Liver (tissue), 9 donors: ENCODE results near the gene VWA7. TPM values are rescaled to one million over a fixed set of nuclear protein-coding genes. Genes with fewer than 3 reads are reported as not detected.

Source experiments
- DNase-seq: peaks from one replicate; pipeline ENCODE4 v3.0.0-alpha.2; 2017; ENCODE audit warnings: low spot score
- H3K27ac ChIP-seq, 2 donors: one replicate each; pipeline ENCODE4 v1.7.0; 2013; ENCODE audit warnings: inconsistent platforms in 2 of 2, low read length in 2 of 2, control low read depth in 1 of 2, low read depth in 1 of 2, mild to moderate bottlenecking in 1 of 2
- H3K27me3 ChIP-seq, 4 donors: one replicate each; pipeline versions ENCODE4 v1.6.1 to v1.7.0; 2013; ENCODE audit warnings: low read length in 3 of 4, inconsistent platforms in 1 of 4, mild to moderate bottlenecking in 1 of 4, moderate library complexity in 1 of 4; ENCODE audit not compliant: control insufficient read depth in 4 of 4, insufficient read depth in 4 of 4
- H3K36me3 ChIP-seq, 4 donors: one replicate each; pipeline versions ENCODE4 v1.6.1 to v1.7.0; 2013; ENCODE audit warnings: low read length in 3 of 4, mild to moderate bottlenecking in 3 of 4, low read depth in 1 of 4, moderate library complexity in 1 of 4; ENCODE audit not compliant: control insufficient read depth in 4 of 4, insufficient read depth in 3 of 4
- H3K4me1 ChIP-seq, 4 donors: one replicate each; pipeline versions ENCODE4 v1.6.1 to v1.7.0; 2013; ENCODE audit warnings: low read length in 3 of 4, mild to moderate bottlenecking in 3 of 4, moderate library complexity in 1 of 4; ENCODE audit not compliant: control insufficient read depth in 4 of 4, insufficient read depth in 4 of 4
- H3K4me3 ChIP-seq, 3 donors: one replicate each; pipeline versions ENCODE4 v1.6.1 to v1.7.0; 2013; ENCODE audit warnings: low read length in 3 of 3, control low read depth in 1 of 3, low read depth in 1 of 3, mild to moderate bottlenecking in 1 of 3
- H3K9ac ChIP-seq, 2 donors: one replicate each; pipeline ENCODE4 v1.7.0; 2013; ENCODE audit warnings: low read length in 2 of 2, mild to moderate bottlenecking in 2 of 2, moderate library complexity in 2 of 2, control low read depth in 1 of 2, low read depth in 1 of 2
- H3K9me3 ChIP-seq, 4 donors: one replicate each; pipeline versions ENCODE4 v1.6.1 to v1.7.0; 2013; ENCODE audit warnings: low read length in 3 of 4; ENCODE audit not compliant: control insufficient read depth in 4 of 4
- EGR1 ChIP-seq, 2 donors: IDR thresholded peaks; 2 replicates each; pipeline ENCODE4 v1.6.1; 2016 to 2018; ENCODE audit warnings: antibody characterized with exemption in 2 of 2, low read depth in 2 of 2
- FOXA1 ChIP-seq: IDR thresholded peaks from 2 replicates; pipeline ENCODE4 v1.6.1; 2016; ENCODE audit warnings: antibody characterized with exemption
- FOXA2 ChIP-seq: IDR thresholded peaks from 2 replicates; pipeline ENCODE4 v1.6.1; 2016; ENCODE audit warnings: antibody characterized with exemption
- HNF4A ChIP-seq, 2 donors: conservative IDR thresholded peaks; 2 replicates each; pipeline ENCODE4 v1.6.1; 2016; ENCODE audit warnings: antibody characterized with exemption in 2 of 2, mild to moderate bottlenecking in 2 of 2
- HNF4G ChIP-seq: IDR thresholded peaks from 2 replicates; pipeline ENCODE4 v1.6.1; 2016; ENCODE audit warnings: antibody characterized with exemption
- JUND ChIP-seq, 2 donors: IDR thresholded peaks; 2 replicates each; pipeline ENCODE4 v1.6.1; 2016; ENCODE audit warnings: antibody characterized with exemption in 2 of 2
- NR2F2 ChIP-seq: IDR thresholded peaks from 2 replicates; pipeline ENCODE4 v1.6.1; 2016; ENCODE audit warnings: antibody characterized with exemption
- RAD21 ChIP-seq, 2 donors: IDR thresholded peaks; 2 replicates each; pipeline ENCODE4 v1.6.1; 2016; ENCODE audit warnings: antibody characterized with exemption in 2 of 2, mild to moderate bottlenecking in 2 of 2
- RXRA ChIP-seq, 2 donors: IDR thresholded peaks; 2 replicates each; pipeline ENCODE4 v1.6.1; 2017 to 2018; ENCODE audit warnings: antibody characterized with exemption in 2 of 2, mild to moderate bottlenecking in 1 of 2
- SP1 ChIP-seq: IDR thresholded peaks from 2 replicates; pipeline ENCODE4 v1.6.1; 2018; ENCODE audit warnings: antibody characterized with exemption, mild to moderate bottlenecking
- TAF1 ChIP-seq: conservative IDR thresholded peaks from 2 replicates; pipeline ENCODE4 v1.6.1; 2016; ENCODE audit warnings: antibody characterized with exemption, mild to moderate bottlenecking
- YY1 ChIP-seq: IDR thresholded peaks from 2 replicates; pipeline ENCODE4 v1.6.1; 2016; ENCODE audit warnings: antibody characterized with exemption, mild to moderate bottlenecking
- WGBS: extraction: QIAGEN DNeasy Blood & Tissue Kit; methylation state at CpG from one replicate; pipeline ENCODE4 v1.1.7; 2013; 5-methylcytosine and 5-hydroxymethylcytosine counted together
- polyA plus RNA-seq, 2 donors: library from polyadenylated mRNA; stranded (reverse) in 1 of 2; unstranded in 1 of 2; fragments of 200-250 nt in 1 of 2; fragments of >200 nt in 1 of 2; fragmentation: Nextera tagmentation in 1 of 2; extraction: Ambion mirVana in 1 of 2; gene quantifications; one replicate each; pipeline versions ENCODE4 v1.2.1 to v1.2.3, GENCODE V29; 2013 to 2015
- total RNA-seq, 2 donors: library from RNA; depleted of rRNA; stranded (reverse); fragments of >200 nt; gene quantifications; one replicate each; pipeline ENCODE4 v1.2.3, GENCODE V29; 2014
- TF ChIP-seq, protein P1 (sequence below): IDR thresholded peaks from 2 replicates; pipeline ENCODE4 v1.6.1; 2016; ENCODE audit warnings: antibody characterized with exemption
- TF ChIP-seq, protein P2 (sequence below): fragments of 150-350 bp; IDR thresholded peaks from 2 replicates; pipeline ENCODE4 v1.5.1; 2017; ENCODE audit warnings: improper control_type of control experiment, low read depth, low read length; ENCODE audit not compliant: missing input control
- TF ChIP-seq, protein P3 (sequence below): IDR thresholded peaks from 2 replicates; pipeline ENCODE4 v1.6.1; 2016; ENCODE audit warnings: antibody characterized with exemption, mild to moderate bottlenecking
- TF ChIP-seq, protein P4 (sequence below): IDR thresholded peaks from 2 replicates; pipeline ENCODE4 v1.6.1; 2016; ENCODE audit warnings: antibody characterized with exemption
- TF ChIP-seq, protein P5 (sequence below): IDR thresholded peaks from 2 replicates; pipeline ENCODE4 v1.6.1; 2016; ENCODE audit warnings: antibody characterized with exemption
- donor health status: healthy.
- donor health status: healthy.
- donor health status: healthy.
- donor health status: healthy.
- donor health status: healthy.

Gene VWA7
- total and polyA plus RNA-seq, 4 donors, result 0.17 to 2.0 (median 0.92) TPM

GRCh38 chr6:31723245-31723979 lies 53.7 kb downstream of the VWA7 start, which contains the start of gene MPIG6B:
TSS of gene MPIG6B (plus strand) at chr6:31723373. CDS start at chr6:31723384, 11 bp downstream.
- 85% methylated on average over 46 of the region's 46 CpGs for WGBS
- Histone ChIP-seq H3K9ac (no peak within 1 kb of the TSS), H3K4me1 (peaks cover 0 to 6% (median 1%) of the 10 kb centered on the region in 4 donors), H3K4me3 (no peak within 1 kb of the TSS), H3K9me3 (no peaks in the 10 kb centered on the region), H3K27me3 (no peaks in the 10 kb centered on the region), H3K36me3 (peaks cover 0 to 8% (median 2%) of the 10 kb centered on the region in 4 donors), H3K27ac (no peak within 1 kb of the TSS)
- DNase-seq, result no peak
- TF ChIP-seq, protein P1, sequence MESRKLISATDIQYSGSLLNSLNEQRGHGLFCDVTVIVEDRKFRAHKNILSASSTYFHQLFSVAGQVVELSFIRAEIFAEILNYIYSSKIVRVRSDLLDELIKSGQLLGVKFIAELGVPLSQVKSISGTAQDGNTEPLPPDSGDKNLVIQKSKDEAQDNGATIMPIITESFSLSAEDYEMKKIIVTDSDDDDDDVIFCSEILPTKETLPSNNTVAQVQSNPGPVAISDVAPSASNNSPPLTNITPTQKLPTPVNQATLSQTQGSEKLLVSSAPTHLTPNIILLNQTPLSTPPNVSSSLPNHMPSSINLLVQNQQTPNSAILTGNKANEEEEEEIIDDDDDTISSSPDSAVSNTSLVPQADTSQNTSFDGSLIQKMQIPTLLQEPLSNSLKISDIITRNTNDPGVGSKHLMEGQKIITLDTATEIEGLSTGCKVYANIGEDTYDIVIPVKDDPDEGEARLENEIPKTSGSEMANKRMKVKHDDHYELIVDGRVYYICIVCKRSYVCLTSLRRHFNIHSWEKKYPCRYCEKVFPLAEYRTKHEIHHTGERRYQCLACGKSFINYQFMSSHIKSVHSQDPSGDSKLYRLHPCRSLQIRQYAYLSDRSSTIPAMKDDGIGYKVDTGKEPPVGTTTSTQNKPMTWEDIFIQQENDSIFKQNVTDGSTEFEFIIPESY, result no peak
- TF ChIP-seq, protein P2, sequence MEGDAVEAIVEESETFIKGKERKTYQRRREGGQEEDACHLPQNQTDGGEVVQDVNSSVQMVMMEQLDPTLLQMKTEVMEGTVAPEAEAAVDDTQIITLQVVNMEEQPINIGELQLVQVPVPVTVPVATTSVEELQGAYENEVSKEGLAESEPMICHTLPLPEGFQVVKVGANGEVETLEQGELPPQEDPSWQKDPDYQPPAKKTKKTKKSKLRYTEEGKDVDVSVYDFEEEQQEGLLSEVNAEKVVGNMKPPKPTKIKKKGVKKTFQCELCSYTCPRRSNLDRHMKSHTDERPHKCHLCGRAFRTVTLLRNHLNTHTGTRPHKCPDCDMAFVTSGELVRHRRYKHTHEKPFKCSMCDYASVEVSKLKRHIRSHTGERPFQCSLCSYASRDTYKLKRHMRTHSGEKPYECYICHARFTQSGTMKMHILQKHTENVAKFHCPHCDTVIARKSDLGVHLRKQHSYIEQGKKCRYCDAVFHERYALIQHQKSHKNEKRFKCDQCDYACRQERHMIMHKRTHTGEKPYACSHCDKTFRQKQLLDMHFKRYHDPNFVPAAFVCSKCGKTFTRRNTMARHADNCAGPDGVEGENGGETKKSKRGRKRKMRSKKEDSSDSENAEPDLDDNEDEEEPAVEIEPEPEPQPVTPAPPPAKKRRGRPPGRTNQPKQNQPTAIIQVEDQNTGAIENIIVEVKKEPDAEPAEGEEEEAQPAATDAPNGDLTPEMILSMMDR, result no peak
- TF ChIP-seq FOXA1 (no peak), HNF4G (no peak), RAD21 (IDR thresholded peaks at IDR 0.05) (no peak), TAF1 (no peak), HNF4A (conservative IDR thresholded peaks at IDR 0.05) (no peak), RXRA (IDR thresholded peaks at IDR 0.05) (no peak), JUND (IDR thresholded peaks at IDR 0.05) (no peak), NR2F2 (no peak), FOXA2 (no peak), SP1 (no peak), EGR1 (IDR thresholded peaks at IDR 0.05; ENCODE audit: low read depth in 2 of 2) (no peak), YY1 (no peak)
- TF ChIP-seq, protein P3, sequence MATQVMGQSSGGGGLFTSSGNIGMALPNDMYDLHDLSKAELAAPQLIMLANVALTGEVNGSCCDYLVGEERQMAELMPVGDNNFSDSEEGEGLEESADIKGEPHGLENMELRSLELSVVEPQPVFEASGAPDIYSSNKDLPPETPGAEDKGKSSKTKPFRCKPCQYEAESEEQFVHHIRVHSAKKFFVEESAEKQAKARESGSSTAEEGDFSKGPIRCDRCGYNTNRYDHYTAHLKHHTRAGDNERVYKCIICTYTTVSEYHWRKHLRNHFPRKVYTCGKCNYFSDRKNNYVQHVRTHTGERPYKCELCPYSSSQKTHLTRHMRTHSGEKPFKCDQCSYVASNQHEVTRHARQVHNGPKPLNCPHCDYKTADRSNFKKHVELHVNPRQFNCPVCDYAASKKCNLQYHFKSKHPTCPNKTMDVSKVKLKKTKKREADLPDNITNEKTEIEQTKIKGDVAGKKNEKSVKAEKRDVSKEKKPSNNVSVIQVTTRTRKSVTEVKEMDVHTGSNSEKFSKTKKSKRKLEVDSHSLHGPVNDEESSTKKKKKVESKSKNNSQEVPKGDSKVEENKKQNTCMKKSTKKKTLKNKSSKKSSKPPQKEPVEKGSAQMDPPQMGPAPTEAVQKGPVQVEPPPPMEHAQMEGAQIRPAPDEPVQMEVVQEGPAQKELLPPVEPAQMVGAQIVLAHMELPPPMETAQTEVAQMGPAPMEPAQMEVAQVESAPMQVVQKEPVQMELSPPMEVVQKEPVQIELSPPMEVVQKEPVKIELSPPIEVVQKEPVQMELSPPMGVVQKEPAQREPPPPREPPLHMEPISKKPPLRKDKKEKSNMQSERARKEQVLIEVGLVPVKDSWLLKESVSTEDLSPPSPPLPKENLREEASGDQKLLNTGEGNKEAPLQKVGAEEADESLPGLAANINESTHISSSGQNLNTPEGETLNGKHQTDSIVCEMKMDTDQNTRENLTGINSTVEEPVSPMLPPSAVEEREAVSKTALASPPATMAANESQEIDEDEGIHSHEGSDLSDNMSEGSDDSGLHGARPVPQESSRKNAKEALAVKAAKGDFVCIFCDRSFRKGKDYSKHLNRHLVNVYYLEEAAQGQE, result no peak
- TF ChIP-seq, protein P4, sequence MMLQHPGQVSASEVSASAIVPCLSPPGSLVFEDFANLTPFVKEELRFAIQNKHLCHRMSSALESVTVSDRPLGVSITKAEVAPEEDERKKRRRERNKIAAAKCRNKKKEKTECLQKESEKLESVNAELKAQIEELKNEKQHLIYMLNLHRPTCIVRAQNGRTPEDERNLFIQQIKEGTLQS, result no peak
- TF ChIP-seq, protein P5, sequence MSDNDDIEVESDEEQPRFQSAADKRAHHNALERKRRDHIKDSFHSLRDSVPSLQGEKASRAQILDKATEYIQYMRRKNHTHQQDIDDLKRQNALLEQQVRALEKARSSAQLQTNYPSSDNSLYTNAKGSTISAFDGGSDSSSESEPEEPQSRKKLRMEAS, result no peak
